HepG2 (cell line): ENCODE data around the gene SUN5. TPM values are rescaled to one million over a fixed set of nuclear protein-coding genes. Genes with fewer than 3 reads are reported as not detected.

Experiments
- CBFB ChIP-seq: sonication (generic); formaldehyde crosslinking; IDR thresholded peaks from 2 replicates; pipeline ENCODE4 v1.4.0; 2020; ENCODE audit warnings: missing genetic modification reagents
- CREBL2 ChIP-seq: sonication (generic); formaldehyde crosslinking; IDR thresholded peaks from 2 replicates; pipeline ENCODE4 v1.8.1; 2023; ENCODE audit warnings: missing genetic modification reagents, mild to moderate bottlenecking, borderline replicate concordance
- ERF ChIP-seq: IDR thresholded peaks from 2 replicates; pipeline ENCODE4 v1.6.1; 2018; ENCODE audit warnings: missing biosample characterization, missing genetic modification reagents
- FIP1L1 ChIP-seq: fragments of 200-400 bp; formaldehyde crosslinking; IDR thresholded peaks from 2 replicates; pipeline ENCODE4 v1.6.1; 2018; ENCODE audit warnings: low read depth, mild to moderate bottlenecking, low read length, moderate library complexity, borderline replicate concordance; ENCODE audit not compliant: insufficient read depth
- GPBP1L1 ChIP-seq: sonication (generic); formaldehyde crosslinking; IDR thresholded peaks from 2 replicates; pipeline ENCODE4 v1.5.0; 2020; ENCODE audit warnings: mild to moderate bottlenecking, missing genetic modification reagents
- HMG20B ChIP-seq: conservative IDR thresholded peaks from 2 replicates; pipeline ENCODE4 v1.6.1; 2016; ENCODE audit warnings: missing genetic modification reagents, missing compliant biosample characterization
- KLF12 ChIP-seq: sonication (generic); formaldehyde crosslinking; IDR thresholded peaks from 2 replicates; pipeline ENCODE4 v1.4.0; 2020; ENCODE audit warnings: missing genetic modification reagents, borderline replicate concordance
- MED8 ChIP-seq: sonication (generic); formaldehyde crosslinking; IDR thresholded peaks from 2 replicates; pipeline ENCODE4 v1.8.1; 2023; ENCODE audit warnings: mild to moderate bottlenecking, missing genetic modification reagents; ENCODE audit not compliant: insufficient replicate concordance
- MYC ChIP-seq: sonication (generic); formaldehyde crosslinking; IDR thresholded peaks from 2 replicates; pipeline ENCODE4 v1.9.0; 2021; ENCODE audit warnings: missing genetic modification reagents, borderline replicate concordance
- NFE2L1 ChIP-seq: sonication (generic); formaldehyde crosslinking; IDR thresholded peaks from 2 replicates; pipeline ENCODE4 v1.4.0; 2020; ENCODE audit warnings: missing genetic modification reagents, mild to moderate bottlenecking, borderline replicate concordance
- NFE2L2 ChIP-seq: fragments of 150-350 bp; IDR thresholded peaks from 2 replicates; pipeline ENCODE4 v1.6.1; 2014; ENCODE audit warnings: low read length
- PAF1 ChIP-seq: IDR thresholded peaks from 2 replicates; pipeline ENCODE4 v1.6.1; 2016; ENCODE audit warnings: missing genetic modification reagents, missing compliant biosample characterization
- RAD21 ChIP-seq: fragments of 450-650 bp; formaldehyde crosslinking; IDR thresholded peaks from 2 replicates; pipeline ENCODE4 v1.5.0; 2020; ENCODE audit warnings: mild to moderate bottlenecking
- RBFOX2 ChIP-seq: fragments of 200-400 bp; formaldehyde crosslinking; IDR thresholded peaks from 2 replicates; pipeline ENCODE4 v1.6.1; 2017; ENCODE audit warnings: low read depth, mild to moderate bottlenecking, low read length
- TSC22D2 ChIP-seq: sonication (generic); formaldehyde crosslinking; IDR thresholded peaks from 2 replicates; pipeline ENCODE4 v1.5.1; 2020; ENCODE audit warnings: missing genetic modification reagents, mild to moderate bottlenecking, borderline replicate concordance
- ZBTB8A ChIP-seq: sonication (generic); formaldehyde crosslinking; IDR thresholded peaks from 2 replicates; pipeline ENCODE4 v1.4.0; 2020; ENCODE audit warnings: mild to moderate bottlenecking, low read depth, missing genetic modification reagents, borderline replicate concordance
- ZFP1 ChIP-seq: IDR thresholded peaks from 2 replicates; pipeline ENCODE4 v1.6.1; 2016
- ZNF232 ChIP-seq: sonication (generic); formaldehyde crosslinking; IDR thresholded peaks from 2 replicates; pipeline ENCODE4 v1.4.0; 2020; ENCODE audit warnings: missing genetic modification reagents, borderline replicate concordance
- ZNF441 ChIP-seq: sonication (generic); formaldehyde crosslinking; IDR thresholded peaks from 2 replicates; pipeline ENCODE4 v1.7.0; 2021; ENCODE audit warnings: missing genetic modification reagents, borderline replicate concordance
- ZNF605 ChIP-seq: sonication (generic); formaldehyde crosslinking; IDR thresholded peaks from 2 replicates; pipeline ENCODE4 v1.8.0; 2022; ENCODE audit warnings: mild to moderate bottlenecking, missing genetic modification reagents
- ZNF629 ChIP-seq: sonication (generic); formaldehyde crosslinking; conservative IDR thresholded peaks from 2 replicates; pipeline ENCODE4 v1.5.0; 2020; ENCODE audit warnings: missing genetic modification reagents
- ZNF839 ChIP-seq: sonication (generic); formaldehyde crosslinking; IDR thresholded peaks from 2 replicates; pipeline ENCODE4 v1.4.0; 2020; ENCODE audit warnings: missing genetic modification reagents, mild to moderate bottlenecking, borderline replicate concordance
- polyA plus RNA-seq, 8 experiments: library from polyadenylated mRNA; depleted of rRNA in 3 of 8; stranded (reverse) in 7 of 8; unstranded in 1 of 8; fragments of >200 nt; fragmentation: Illumina TruSeq in 4 of 8; extraction: Trizol in 4 of 8; gene quantifications; 2 replicates each; pipeline versions ENCODE4 v1.2.1 to v1.2.3, GENCODE V29; 2011 to 2016; ENCODE audit warnings: low read depth in 4 of 8, missing spikeins in 1 of 8, mixed read lengths in 1 of 8; ENCODE audit not compliant: insufficient read depth in 1 of 8
- total RNA-seq, 5 experiments: library from RNA; depleted of rRNA; stranded (reverse); fragments of >200 nt; fragmentation: Illumina TruSeq; extraction: Trizol; gene quantifications; 2 replicates each; pipeline ENCODE4 v1.2.3, GENCODE V29; 2016; ENCODE audit warnings: low read depth in 1 of 5
- TF ChIP-seq, protein P1 (sequence below): sonication (generic); formaldehyde crosslinking; IDR thresholded peaks from 2 replicates; pipeline ENCODE4 v1.5.0; 2020; ENCODE audit warnings: mild to moderate bottlenecking, missing genetic modification reagents, borderline replicate concordance
- TF ChIP-seq, protein P2 (sequence below): sonication (generic); formaldehyde crosslinking; IDR thresholded peaks from 2 replicates; pipeline ENCODE4 v1.5.0; 2020; ENCODE audit warnings: missing genetic modification reagents
- TF ChIP-seq, protein P3 (sequence below): sonication (generic); formaldehyde crosslinking; IDR thresholded peaks from 2 replicates; pipeline ENCODE4 v1.4.0; 2020; ENCODE audit warnings: missing genetic modification reagents

The SUN5 gene
- total and polyA plus RNA-seq, 2 of the 13 experiments (the other 11 are each of a cell fraction or from before 2014, with no cell fraction given): not detected

DNA sequence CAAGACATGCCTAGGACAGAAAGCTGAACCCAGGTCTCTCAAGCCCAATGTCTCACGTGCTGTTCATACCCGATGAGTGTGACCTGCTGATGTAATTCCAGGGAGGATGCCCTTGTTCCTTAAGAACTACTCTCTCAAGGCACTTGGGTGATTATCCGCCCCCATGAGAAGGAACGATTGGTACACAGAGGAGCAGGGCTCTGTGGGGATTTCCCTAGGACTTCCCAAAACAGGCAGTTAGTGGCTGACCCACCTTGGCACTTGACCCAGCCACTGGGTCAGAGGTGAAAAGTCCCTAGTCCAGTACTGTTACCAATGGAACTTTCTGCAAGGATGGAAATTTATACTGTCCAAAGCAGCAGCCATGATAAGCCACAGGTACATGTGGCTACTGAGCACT is 18.1 kb upstream of the SUN5 start (continued):
- TF ChIP-seq, protein P1, sequence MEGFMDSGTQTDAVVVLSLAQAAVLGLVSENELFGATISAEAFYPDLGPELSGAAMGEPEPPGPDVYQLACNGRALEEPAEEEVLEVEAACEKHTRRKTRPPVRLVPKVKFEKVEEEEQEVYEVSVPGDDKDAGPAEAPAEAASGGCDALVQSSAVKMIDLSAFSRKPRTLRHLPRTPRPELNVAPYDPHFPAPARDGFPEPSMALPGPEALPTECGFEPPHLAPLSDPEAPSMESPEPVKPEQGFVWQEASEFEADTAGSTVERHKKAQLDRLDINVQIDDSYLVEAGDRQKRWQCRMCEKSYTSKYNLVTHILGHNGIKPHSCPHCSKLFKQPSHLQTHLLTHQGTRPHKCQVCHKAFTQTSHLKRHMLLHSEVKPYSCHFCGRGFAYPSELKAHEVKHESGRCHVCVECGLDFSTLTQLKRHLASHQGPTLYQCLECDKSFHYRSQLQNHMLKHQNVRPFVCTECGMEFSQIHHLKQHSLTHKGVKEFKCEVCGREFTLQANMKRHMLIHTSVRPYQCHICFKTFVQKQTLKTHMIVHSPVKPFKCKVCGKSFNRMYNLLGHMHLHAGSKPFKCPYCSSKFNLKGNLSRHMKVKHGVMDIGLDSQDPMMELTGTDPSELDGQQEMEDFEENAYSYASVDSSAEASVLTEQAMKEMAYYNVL (CRISPR knock-in tag): no peak
- TF ChIP-seq ZNF629 (CRISPR knock-in tag) (no peak), CREBL2 (no peak), GPBP1L1 (no peak), RAD21 (CRISPR knock-in tag) (no peak), FIP1L1 (no peak), HMG20B (no peak), TSC22D2 (CRISPR knock-in tag) (no peak), ZNF605 (peak; percentile 46; the same call in 1 of the 2 replicates), MYC (CRISPR knock-in tag) (no peak), ZNF441 (CRISPR knock-in tag) (no peak), NFE2L2 (no peak), MED8 (no peak), PAF1 (CRISPR knock-in tag) (peak; percentile 59; the same call in 1 of the 2 replicates), ZNF839 (CRISPR knock-in tag) (no peak), CBFB (CRISPR knock-in tag) (no peak), ZBTB8A (no peak), NFE2L1 (CRISPR knock-in tag) (no peak), ZFP1 (no peak), KLF12 (no peak), RBFOX2 (peak; percentile 11; the same call in 1 of the 2 replicates), ZNF232 (no peak; the same call in 1 of the 2 replicates), ERF (no peak)
- TF ChIP-seq, protein P2, sequence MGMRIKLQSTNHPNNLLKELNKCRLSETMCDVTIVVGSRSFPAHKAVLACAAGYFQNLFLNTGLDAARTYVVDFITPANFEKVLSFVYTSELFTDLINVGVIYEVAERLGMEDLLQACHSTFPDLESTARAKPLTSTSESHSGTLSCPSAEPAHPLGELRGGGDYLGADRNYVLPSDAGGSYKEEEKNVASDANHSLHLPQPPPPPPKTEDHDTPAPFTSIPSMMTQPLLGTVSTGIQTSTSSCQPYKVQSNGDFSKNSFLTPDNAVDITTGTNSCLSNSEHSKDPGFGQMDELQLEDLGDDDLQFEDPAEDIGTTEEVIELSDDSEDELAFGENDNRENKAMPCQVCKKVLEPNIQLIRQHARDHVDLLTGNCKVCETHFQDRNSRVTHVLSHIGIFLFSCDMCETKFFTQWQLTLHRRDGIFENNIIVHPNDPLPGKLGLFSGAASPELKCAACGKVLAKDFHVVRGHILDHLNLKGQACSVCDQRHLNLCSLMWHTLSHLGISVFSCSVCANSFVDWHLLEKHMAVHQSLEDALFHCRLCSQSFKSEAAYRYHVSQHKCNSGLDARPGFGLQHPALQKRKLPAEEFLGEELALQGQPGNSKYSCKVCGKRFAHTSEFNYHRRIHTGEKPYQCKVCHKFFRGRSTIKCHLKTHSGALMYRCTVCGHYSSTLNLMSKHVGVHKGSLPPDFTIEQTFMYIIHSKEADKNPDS: no peak
- TF ChIP-seq, protein P3, sequence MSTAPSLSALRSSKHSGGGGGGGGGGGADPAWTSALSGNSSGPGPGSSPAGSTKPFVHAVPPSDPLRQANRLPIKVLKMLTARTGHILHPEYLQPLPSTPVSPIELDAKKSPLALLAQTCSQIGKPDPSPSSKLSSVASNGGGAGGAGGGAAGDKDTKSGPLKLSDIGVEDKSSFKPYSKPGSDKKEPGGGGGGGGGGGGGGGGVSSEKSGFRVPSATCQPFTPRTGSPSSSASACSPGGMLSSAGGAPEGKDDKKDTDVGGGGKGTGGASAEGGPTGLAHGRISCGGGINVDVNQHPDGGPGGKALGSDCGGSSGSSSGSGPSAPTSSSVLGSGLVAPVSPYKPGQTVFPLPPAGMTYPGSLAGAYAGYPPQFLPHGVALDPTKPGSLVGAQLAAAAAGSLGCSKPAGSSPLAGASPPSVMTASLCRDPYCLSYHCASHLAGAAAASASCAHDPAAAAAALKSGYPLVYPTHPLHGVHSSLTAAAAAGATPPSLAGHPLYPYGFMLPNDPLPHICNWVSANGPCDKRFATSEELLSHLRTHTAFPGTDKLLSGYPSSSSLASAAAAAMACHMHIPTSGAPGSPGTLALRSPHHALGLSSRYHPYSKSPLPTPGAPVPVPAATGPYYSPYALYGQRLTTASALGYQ (CRISPR knock-in tag): no peak
